ENCODE results near the gene UBE2QL1.

Gene UBE2QL1

DNA sequence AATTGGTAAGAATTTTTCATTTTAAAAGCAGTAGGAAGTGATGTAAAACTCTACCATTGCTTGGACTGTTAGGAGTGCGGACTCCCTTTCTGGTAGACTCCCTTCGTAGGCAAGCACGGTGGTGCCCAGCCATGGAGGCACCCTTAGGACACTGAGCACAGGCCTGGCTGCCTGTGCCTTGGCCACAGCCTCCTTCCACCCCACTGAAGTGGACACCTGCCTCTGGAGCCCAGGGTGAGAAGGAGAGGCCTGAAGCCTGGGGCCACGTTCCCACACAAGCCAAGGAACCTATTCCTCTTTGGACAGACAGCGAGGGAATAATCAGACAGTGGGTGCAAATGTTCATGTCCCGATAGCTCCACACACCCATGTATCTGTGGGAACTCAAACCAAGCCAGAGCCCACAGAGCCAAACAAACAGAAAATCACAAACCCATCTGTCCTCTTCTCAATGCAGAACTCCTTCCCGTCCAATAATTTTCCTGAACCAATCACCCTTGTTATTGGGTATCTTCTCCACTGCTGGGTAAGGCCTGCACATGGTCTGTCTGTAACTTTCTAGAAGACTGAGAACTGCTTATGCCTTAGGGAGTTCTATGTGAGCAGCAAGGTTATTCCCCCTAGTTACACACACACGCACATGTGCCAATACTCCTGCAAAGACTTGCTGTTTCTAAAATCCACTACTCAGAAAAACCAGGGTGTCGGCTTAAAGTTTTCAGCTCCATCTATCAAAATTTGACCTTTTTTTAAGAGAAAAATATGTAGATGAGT, 45.2 kb downstream of the UBE2QL1 start:
- TF ChIP-seq, protein P1, sequence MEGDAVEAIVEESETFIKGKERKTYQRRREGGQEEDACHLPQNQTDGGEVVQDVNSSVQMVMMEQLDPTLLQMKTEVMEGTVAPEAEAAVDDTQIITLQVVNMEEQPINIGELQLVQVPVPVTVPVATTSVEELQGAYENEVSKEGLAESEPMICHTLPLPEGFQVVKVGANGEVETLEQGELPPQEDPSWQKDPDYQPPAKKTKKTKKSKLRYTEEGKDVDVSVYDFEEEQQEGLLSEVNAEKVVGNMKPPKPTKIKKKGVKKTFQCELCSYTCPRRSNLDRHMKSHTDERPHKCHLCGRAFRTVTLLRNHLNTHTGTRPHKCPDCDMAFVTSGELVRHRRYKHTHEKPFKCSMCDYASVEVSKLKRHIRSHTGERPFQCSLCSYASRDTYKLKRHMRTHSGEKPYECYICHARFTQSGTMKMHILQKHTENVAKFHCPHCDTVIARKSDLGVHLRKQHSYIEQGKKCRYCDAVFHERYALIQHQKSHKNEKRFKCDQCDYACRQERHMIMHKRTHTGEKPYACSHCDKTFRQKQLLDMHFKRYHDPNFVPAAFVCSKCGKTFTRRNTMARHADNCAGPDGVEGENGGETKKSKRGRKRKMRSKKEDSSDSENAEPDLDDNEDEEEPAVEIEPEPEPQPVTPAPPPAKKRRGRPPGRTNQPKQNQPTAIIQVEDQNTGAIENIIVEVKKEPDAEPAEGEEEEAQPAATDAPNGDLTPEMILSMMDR (IDR thresholded peaks at IDR 0.05; ENCODE audit: borderline replicate concordance, insufficient read depth, low read depth, low read length) = no peak
- no peak overlapping the region for H3K4me3 ChIP-seq (ENCODE audit: low read depth, low read length)

DNA sequence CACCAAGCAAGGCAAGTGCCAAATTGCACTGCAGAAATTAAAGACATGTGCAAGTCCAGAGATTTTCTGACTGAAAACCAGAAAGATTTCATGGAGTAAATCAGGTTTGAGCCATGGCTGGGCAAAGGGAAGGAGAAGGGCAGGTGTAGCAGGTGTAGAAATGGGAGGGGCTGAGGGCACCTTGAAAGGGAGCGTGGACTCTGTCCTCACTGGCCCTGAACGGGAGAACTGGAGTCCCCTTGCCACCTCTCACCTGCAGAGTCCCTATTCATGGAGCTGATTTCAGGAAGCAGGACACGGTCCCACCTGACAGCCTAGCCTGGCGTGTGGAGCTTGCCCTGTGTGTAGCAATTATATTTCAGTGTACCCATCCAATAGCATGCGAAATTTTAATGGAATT, 46.3 kb downstream of the UBE2QL1 start:
- TF ChIP-seq, protein P1 (IDR thresholded peaks at IDR 0.05; ENCODE audit: borderline replicate concordance, insufficient read depth, low read depth, low read length) = no peak
- H3K4me3 ChIP-seq (ENCODE audit: low read depth, low read length) = no peak overlapping the region

DNA sequence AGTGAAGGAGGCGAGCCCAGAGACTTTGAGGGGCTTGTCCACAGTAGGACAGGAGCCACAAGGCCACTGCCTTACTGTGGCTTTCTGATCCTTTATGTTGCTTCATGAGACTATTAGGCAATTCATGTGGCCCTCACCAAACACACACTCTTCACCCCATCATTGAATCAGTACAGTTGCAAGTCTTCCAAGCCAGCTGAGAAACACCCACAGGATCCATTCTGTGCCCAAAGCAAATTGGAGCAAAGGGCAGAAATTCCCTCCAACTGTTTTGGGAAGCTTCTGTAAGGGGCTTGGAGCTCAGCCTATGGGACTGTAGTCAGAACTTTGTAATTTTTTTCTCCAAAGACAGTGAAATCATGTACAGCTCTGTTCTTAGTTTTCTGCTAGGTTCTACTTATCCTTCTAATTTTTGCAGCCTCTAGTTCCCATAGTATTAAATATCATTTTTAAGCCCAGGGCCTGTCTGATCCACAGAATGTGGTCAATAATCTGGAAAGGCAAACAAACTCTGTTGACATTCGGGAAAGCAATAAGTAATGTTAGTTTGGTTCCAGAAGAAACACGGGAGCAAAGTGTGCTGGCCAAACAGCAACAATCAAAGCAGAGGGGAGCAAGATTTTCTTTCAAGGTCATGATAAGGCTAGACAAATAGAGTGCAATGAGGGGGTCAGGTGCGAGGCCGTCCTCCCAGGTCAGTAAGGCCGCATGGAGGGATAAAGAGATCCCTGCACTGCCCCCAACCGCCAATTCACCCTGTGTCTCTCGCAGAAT, 47.0 kb downstream of the UBE2QL1 start:
- TF ChIP-seq, protein P1 (IDR thresholded peaks at IDR 0.05; ENCODE audit: borderline replicate concordance, insufficient read depth, low read depth, low read length) = no peak
- H3K4me3 ChIP-seq (ENCODE audit: low read depth, low read length) = no peak overlapping the region

DNA sequence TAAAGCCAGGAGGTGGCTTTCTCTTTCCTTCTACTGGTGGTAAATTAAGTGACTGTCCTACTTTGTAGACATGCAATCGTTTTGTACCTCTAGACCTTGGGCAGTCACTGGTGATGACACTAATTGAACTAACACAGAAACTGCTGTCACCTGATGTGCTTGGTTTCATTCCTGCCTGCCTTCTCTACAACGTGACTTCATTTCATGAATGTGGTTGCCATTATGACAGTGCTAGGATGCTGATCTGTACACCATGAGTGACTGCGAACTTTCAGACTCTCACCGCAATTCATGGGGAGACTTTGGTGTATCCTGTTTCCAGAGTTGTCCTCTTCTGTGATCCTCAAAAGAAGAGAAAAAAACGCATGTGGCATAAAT, 47.5 kb downstream of the UBE2QL1 start:
- TF ChIP-seq, protein P1 (IDR thresholded peaks at IDR 0.05; ENCODE audit: borderline replicate concordance, insufficient read depth, low read depth, low read length) = no peak

DNA sequence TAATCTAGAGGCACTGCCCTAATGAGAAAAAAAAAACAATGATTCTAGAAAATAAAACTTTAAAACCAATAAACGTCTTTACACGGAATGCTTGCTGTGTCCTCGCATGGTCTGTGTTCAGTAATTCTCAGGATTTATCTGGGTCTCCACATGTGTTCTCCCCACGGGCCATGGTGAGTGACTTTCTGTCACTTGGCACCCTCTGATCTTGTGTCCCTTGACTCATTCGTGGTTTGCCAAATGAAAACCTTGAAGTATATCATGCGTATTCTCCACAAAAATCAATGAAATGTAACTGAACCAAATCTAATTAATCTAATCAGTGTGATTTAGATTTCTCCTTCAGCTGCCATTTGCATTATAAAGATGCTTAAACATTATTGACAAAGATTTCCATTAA, 48.0 kb downstream of the UBE2QL1 start:
- TF ChIP-seq, protein P1 (IDR thresholded peaks at IDR 0.05; ENCODE audit: borderline replicate concordance, insufficient read depth, low read depth, low read length) = no peak

More for the DNA sequence above, 47.5 kb downstream of the UBE2QL1 start:
- H3K4me3 ChIP-seq (ENCODE audit: low read depth, low read length) = no peak overlapping the region

DNA sequence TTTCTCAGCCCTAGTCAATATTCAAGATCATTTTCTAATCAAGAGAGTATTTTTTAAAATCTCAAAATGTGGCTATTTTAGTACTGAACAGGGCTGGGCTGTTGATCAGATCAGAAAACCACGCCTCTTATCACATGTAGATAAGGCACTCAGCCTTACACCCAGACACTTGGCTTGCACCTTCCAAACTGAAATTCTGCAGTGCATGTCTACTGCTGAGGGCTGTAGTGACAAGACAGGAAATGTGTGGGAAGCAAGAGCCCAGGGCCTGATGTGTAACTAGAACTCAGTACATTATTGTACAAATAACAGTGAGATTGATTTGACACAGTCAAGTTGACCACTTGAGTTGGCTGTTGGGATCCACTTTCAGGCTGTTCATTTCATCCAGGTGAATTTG, 48.6 kb downstream of the UBE2QL1 start:
- H3K4me3 ChIP-seq (ENCODE audit: low read depth, low read length) = no peak overlapping the region
- TF ChIP-seq, protein P1 (IDR thresholded peaks at IDR 0.05; ENCODE audit: borderline replicate concordance, insufficient read depth, low read depth, low read length) = no peak

More for the DNA sequence above, 48.0 kb downstream of the UBE2QL1 start:
- no peak overlapping the region for H3K4me3 ChIP-seq (ENCODE audit: low read depth, low read length)

Measured in GM12875 (cell line).